ENCODE data around the gene GFOD1.

The GFOD1 gene

GRCh38 chr6:13534536-13534935, 47.1 kb upstream of the GFOD1 start (continued):
- TF ChIP-seq, protein P1, sequence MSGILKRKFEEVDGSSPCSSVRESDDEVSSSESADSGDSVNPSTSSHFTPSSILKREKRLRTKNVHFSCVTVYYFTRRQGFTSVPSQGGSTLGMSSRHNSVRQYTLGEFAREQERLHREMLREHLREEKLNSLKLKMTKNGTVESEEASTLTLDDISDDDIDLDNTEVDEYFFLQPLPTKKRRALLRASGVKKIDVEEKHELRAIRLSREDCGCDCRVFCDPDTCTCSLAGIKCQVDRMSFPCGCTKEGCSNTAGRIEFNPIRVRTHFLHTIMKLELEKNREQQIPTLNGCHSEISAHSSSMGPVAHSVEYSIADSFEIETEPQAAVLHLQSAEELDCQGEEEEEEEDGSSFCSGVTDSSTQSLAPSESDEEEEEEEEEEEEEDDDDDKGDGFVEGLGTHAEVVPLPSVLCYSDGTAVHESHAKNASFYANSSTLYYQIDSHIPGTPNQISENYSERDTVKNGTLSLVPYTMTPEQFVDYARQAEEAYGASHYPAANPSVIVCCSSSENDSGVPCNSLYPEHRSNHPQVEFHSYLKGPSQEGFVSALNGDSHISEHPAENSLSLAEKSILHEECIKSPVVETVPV (CRISPR knock-in tag; IDR thresholded peaks at IDR 0.05): no peak

- TF ChIP-seq RARB (CRISPR knock-in tag; IDR thresholded peaks at IDR 0.05) (no peak), ISL1 (CRISPR knock-in tag; IDR thresholded peaks at IDR 0.05) (no peak), ZNF565 (CRISPR knock-in tag; conservative IDR thresholded peaks at IDR 0.05; ENCODE audit: low read depth) (no peak), BACH2 (CRISPR knock-in tag; IDR thresholded peaks at IDR 0.05; ENCODE audit: borderline replicate concordance) (no peak), ARNTL (CRISPR knock-in tag; IDR thresholded peaks at IDR 0.05; ENCODE audit: borderline replicate concordance, low read depth) (no peak), PPARA (CRISPR knock-in tag; IDR thresholded peaks at IDR 0.05; ENCODE audit: borderline replicate concordance) (no peak), ZC3H10 (CRISPR knock-in tag; IDR thresholded peaks at IDR 0.05) (no peak), GLIS3 (CRISPR knock-in tag; IDR thresholded peaks at IDR 0.05) (no peak), ESRRG (CRISPR knock-in tag; IDR thresholded peaks at IDR 0.05) (no peak), ZNF70 (CRISPR knock-in tag; IDR thresholded peaks at IDR 0.05) (no peak), PATZ1 (CRISPR knock-in tag; IDR thresholded peaks at IDR 0.05; ENCODE audit: borderline replicate concordance) (no peak), SNAI2 (CRISPR knock-in tag; IDR thresholded peaks at IDR 0.05) (no peak)
- TF ChIP-seq, protein P2, sequence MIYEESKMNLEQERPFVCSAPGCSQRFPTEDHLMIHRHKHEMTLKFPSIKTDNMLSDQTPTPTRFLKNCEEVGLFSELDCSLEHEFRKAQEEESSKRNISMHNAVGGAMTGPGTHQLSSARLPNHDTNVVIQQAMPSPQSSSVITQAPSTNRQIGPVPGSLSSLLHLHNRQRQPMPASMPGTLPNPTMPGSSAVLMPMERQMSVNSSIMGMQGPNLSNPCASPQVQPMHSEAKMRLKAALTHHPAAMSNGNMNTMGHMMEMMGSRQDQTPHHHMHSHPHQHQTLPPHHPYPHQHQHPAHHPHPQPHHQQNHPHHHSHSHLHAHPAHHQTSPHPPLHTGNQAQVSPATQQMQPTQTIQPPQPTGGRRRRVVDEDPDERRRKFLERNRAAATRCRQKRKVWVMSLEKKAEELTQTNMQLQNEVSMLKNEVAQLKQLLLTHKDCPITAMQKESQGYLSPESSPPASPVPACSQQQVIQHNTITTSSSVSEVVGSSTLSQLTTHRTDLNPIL (CRISPR knock-in tag; IDR thresholded peaks at IDR 0.05; ENCODE audit: low read depth): no peak
- TF ChIP-seq, protein P3, sequence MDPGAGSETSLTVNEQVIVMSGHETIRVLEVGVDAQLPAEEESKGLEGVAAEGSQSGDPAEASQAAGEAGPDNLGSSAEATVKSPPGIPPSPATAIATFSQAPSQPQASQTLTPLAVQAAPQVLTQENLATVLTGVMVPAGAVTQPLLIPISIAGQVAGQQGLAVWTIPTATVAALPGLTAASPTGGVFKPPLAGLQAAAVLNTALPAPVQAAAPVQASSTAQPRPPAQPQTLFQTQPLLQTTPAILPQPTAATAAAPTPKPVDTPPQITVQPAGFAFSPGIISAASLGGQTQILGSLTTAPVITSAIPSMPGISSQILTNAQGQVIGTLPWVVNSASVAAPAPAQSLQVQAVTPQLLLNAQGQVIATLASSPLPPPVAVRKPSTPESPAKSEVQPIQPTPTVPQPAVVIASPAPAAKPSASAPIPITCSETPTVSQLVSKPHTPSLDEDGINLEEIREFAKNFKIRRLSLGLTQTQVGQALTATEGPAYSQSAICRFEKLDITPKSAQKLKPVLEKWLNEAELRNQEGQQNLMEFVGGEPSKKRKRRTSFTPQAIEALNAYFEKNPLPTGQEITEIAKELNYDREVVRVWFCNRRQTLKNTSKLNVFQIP (CRISPR knock-in tag; IDR thresholded peaks at IDR 0.05; ENCODE audit: borderline replicate concordance, low read depth): no peak
- ATAC-seq: no peak
Measured at GRCh38 chr6:13531956-13532355, 44.6 kb upstream of the GFOD1 start.

DNA sequence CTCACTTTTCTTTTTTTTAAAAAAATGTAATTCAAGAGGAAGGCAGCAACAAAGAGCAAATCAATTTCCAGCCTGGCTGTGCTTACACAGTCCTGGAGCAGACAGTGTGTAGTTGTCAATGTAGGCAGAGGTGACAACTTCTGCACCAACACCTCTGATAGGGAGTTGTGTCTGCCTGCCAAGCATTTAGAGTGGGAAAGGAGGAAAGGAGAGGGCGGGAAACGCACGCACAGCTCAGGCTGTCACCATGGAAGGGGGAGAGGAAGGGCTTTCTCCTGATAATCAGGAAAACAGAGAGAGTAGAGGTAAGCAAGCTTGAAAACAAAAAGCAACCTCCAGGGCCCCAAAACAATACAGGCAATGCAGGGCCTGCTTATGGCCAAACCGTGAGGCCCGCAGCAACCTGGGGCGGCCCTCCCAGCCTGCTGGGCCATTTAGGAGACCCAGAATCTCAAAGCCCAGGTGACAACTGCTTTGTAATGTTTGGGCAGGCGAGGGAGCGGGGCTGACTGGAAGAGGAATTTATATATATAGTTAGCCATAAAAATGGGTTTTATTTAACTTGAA, 41.5 kb upstream of the GFOD1 start:
- no peak for TF ChIP-seq GLIS3 (CRISPR knock-in tag; IDR thresholded peaks at IDR 0.05)
- TF ChIP-seq, protein P2 (CRISPR knock-in tag; IDR thresholded peaks at IDR 0.05; ENCODE audit: low read depth): no peak
- no peak for TF ChIP-seq SNAI2 (CRISPR knock-in tag; IDR thresholded peaks at IDR 0.05)
- no peak for ATAC-seq

DNA sequence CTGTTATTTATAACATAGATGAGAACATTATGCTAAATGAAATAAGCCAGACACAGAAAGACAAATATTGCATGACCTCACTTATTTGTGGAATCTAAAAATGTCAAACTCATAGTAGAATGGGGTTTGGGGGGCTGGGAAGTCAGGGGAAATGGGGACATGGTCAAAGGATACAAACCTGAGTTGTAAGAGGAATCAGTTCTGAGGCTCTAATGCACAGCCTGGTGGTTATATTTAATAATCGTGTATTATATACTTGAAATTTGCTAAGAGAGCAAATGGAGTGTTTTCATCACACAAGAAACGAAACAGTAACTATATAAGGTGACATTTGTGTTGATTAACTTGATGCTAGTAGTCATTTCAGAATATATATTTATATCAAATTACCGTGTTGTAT, 40.8 kb upstream of the GFOD1 start:
- ATAC-seq: no peak; the same call in 2 of the 3 replicates
- TF ChIP-seq ESRRG (CRISPR knock-in tag; IDR thresholded peaks at IDR 0.05) (no peak), ZC3H10 (CRISPR knock-in tag; IDR thresholded peaks at IDR 0.05) (no peak), PPARA (CRISPR knock-in tag; IDR thresholded peaks at IDR 0.05; ENCODE audit: borderline replicate concordance) (no peak), OSR1 (CRISPR knock-in tag; IDR thresholded peaks at IDR 0.05) (no peak)

DNA sequence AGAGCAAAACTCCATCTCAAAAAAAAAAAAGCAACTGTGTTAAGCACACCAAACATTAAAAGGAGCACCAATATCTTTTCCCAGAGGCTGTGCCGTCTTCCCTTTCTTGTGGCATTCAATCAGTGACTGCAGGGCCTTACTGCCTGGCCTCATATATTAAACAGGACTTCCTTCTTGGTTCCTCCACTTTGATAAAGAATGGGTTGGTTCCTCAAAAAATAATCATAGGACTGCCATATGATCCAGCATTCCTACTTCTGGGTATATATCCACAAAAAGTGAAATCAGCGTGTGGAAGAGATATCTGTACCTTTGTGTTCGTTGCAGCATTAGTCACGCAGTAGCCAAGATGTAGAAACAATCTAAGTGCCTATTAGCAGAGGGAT, 40.3 kb upstream of the GFOD1 start:
- ATAC-seq: no peak
- TF ChIP-seq GLIS3 (CRISPR knock-in tag; IDR thresholded peaks at IDR 0.05): no peak
- TF ChIP-seq ARNTL (CRISPR knock-in tag; IDR thresholded peaks at IDR 0.05; ENCODE audit: borderline replicate concordance, low read depth): no peak
- TF ChIP-seq ZNF8 (CRISPR knock-in tag; IDR thresholded peaks at IDR 0.05): no peak
- TF ChIP-seq OSR1 (CRISPR knock-in tag; IDR thresholded peaks at IDR 0.05): no peak
- TF ChIP-seq TCF4 (CRISPR knock-in tag; IDR thresholded peaks at IDR 0.05; ENCODE audit: borderline replicate concordance): no peak
- no peak for TF ChIP-seq PATZ1 (CRISPR knock-in tag; IDR thresholded peaks at IDR 0.05; ENCODE audit: borderline replicate concordance)
- no peak for TF ChIP-seq ISL1 (CRISPR knock-in tag; IDR thresholded peaks at IDR 0.05)
- TF ChIP-seq TOX (CRISPR knock-in tag; IDR thresholded peaks at IDR 0.05; ENCODE audit: borderline replicate concordance): no peak
- no peak for TF ChIP-seq BACH2 (CRISPR knock-in tag; IDR thresholded peaks at IDR 0.05; ENCODE audit: borderline replicate concordance)
- TF ChIP-seq, protein P3 (CRISPR knock-in tag; IDR thresholded peaks at IDR 0.05; ENCODE audit: borderline replicate concordance, low read depth): no peak
- no peak for TF ChIP-seq ZFP3 (CRISPR knock-in tag; IDR thresholded peaks at IDR 0.05)
- TF ChIP-seq, protein P2 (CRISPR knock-in tag; IDR thresholded peaks at IDR 0.05; ENCODE audit: low read depth): no peak
- TF ChIP-seq CSDC2 (CRISPR knock-in tag; IDR thresholded peaks at IDR 0.05): no peak

Data from SK-N-SH treated with all-trans-retinoic acid at 6 μM for 48 hours (cell line).